ENCODE measurements around the gene NEK11. TPM values are rescaled to one million over a fixed set of nuclear protein-coding genes. Genes with fewer than 3 reads are reported as not detected.
A peak's percentile ranks its signal among the peaks of the same experiment; 100 is the strongest.

NEK11 gene
- total RNA-seq, 1 donor from 2014 or later: 6.2 TPM

DNA sequence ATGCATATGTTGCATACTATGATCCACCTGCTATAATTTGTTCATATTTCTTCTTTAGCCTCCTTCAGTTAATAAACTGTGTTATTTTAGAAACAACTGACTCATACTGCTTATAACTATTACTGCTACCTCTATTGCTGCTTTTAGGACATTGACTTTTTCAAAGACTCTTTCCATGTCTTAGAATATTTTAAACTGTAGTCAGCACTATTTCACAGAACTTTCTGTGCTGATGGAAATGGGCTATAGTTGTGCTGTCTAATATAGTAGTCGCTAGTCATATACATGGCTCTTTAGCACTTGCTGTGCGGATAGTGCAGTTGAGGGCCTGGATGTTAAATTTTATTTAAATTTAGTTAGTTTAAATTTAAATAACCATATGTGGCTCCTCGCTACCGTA, 55.6 kb downstream of the NEK11 start:
- Mint-ChIP-seq H3K4me1 (ENCODE audit: unreplicated experiment) (peaks cover 10% of the 10 kb centered on the region), H3K36me3 (ENCODE audit: unreplicated experiment) (no peaks in the 10 kb centered on the region), H3K27ac (ENCODE audit: unreplicated experiment) (no peak overlapping the region), H3K4me3 (ENCODE audit: unreplicated experiment) (no peak overlapping the region), H3K9me3 (ENCODE audit: unreplicated experiment) (no peaks in the 10 kb centered on the region), H3K27me3 (ENCODE audit: unreplicated experiment) (no peaks in the 10 kb centered on the region)
- TF ChIP-seq, protein P1, sequence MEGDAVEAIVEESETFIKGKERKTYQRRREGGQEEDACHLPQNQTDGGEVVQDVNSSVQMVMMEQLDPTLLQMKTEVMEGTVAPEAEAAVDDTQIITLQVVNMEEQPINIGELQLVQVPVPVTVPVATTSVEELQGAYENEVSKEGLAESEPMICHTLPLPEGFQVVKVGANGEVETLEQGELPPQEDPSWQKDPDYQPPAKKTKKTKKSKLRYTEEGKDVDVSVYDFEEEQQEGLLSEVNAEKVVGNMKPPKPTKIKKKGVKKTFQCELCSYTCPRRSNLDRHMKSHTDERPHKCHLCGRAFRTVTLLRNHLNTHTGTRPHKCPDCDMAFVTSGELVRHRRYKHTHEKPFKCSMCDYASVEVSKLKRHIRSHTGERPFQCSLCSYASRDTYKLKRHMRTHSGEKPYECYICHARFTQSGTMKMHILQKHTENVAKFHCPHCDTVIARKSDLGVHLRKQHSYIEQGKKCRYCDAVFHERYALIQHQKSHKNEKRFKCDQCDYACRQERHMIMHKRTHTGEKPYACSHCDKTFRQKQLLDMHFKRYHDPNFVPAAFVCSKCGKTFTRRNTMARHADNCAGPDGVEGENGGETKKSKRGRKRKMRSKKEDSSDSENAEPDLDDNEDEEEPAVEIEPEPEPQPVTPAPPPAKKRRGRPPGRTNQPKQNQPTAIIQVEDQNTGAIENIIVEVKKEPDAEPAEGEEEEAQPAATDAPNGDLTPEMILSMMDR (IDR thresholded peaks at IDR 0.05): no peak
- DNase-seq (ENCODE audit: extremely low spot score, unreplicated experiment): no peak

DNA sequence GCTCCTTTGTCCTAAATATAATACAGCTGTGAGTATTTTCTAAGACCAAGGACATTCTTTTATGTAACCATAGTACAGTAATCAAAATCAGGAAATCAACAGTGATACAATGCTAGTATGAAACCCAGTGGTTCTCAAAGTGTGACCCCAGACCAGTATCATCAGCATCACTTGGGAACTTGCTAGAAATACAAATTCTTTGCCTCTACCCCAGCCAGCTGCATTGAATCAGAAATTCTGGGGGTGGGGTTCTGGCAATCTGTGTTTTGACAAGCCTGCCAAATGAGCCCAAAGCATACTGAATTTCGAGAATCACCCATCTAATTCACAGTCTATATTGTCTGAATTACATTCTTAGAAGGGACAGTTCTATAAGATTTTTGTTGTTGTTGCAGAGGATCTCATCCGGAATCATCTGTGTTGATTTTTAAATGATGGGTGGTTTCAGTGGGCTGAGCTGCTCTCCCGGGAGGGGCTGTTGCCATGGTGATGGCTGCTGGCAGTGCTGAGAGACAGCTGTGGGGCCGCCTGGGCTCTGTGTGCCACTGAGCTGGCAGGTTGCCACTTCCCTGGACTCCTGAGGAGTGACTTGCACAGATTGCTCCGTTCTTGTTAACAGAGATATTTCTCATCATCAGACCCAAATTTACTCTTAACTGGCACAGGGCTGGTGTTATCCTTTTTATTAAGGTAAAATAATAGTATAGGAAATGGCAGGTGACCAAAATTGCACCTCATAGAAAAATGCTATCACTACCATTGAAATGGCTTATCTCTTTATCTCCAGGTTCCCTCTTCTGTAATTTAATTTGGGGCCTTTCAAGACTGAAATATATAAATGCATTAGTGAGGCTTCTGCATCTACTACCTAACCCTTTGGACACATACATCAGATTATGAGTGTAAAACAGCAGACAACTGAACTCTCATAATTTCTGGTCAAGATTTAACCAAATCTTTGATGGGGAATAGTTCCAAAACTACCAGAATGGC, 56.5 kb downstream of the NEK11 start:
- H3K27me3 Mint-ChIP-seq (ENCODE audit: unreplicated experiment): no peaks in the 10 kb centered on the region
- no peak overlapping the region for H3K4me3 Mint-ChIP-seq (ENCODE audit: unreplicated experiment)
- TF ChIP-seq, protein P1 (IDR thresholded peaks at IDR 0.05): no peak
- peak; percentile 91 for DNase-seq (ENCODE audit: extremely low spot score, unreplicated experiment)
- H3K4me1 Mint-ChIP-seq (ENCODE audit: unreplicated experiment): peaks cover 10% of the 10 kb centered on the region
- no peak overlapping the region for H3K27ac Mint-ChIP-seq (ENCODE audit: unreplicated experiment)
- H3K9me3 Mint-ChIP-seq (ENCODE audit: unreplicated experiment): no peaks in the 10 kb centered on the region
- H3K36me3 Mint-ChIP-seq (ENCODE audit: unreplicated experiment): no peaks in the 10 kb centered on the region

DNA sequence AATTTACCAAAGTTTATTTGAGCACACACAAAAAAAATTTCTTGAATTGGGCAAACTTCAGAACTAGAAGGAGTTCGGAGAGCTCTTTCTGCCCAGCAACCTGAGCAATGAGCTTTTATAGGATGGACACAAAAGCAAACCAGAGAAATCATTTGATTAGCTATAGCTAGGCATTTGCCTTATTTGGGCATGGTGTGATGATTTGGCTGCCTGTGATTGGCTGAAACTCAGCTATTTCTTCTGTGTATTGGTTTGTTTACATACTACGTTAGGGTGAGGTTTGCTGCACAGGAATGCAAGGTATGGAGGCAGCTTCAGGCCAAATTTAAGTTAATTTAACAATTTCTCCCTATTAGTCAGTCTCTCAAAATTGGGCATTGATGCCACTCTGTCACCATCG, 65.1 kb downstream of the NEK11 start:
- Mint-ChIP-seq H3K9me3 (ENCODE audit: unreplicated experiment) (no peaks in the 10 kb centered on the region), H3K4me3 (ENCODE audit: unreplicated experiment) (no peak overlapping the region), H3K4me1 (ENCODE audit: unreplicated experiment) (no peaks in the 10 kb centered on the region), H3K27ac (ENCODE audit: unreplicated experiment) (no peak overlapping the region), H3K27me3 (ENCODE audit: unreplicated experiment) (no peaks in the 10 kb centered on the region), H3K36me3 (ENCODE audit: unreplicated experiment) (no peaks in the 10 kb centered on the region)
- TF ChIP-seq, protein P1 (IDR thresholded peaks at IDR 0.05): no peak
- DNase-seq (ENCODE audit: extremely low spot score, unreplicated experiment): no peak

DNA sequence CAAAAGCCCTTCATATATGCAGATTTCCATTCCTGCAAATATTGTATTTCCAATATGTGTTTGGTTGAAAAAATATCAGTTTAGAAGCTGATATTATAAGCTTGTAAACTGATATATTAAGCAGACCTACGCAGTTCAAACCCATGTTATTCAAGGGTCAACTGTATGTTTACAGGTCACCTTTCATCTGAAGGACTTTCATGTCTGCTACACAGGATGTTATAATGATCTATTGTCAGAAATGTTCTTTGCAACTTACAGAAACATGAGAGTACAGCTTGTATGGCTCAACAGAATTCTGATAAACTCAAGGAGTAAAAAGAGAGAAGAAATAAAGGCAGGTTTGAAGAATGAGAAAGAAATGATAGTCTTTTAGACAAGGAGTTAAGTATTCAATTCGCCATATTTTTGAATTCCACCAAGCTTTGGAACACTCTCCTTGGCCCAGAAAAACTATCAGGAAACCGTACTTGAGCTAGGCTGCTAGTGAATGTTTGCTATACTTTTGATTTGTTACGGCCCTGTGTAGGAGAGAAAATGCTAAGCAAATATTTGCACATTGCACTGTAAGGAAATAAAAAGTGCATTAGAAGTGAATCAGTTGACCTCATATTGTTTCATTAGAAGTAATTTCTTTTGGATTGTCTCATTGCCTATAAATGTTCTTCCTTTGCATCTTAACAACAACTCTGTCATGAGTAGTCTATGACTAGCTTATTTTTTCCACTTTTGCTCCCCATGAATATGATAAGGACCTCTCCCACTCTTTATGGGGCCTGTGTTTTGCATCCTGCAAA, 81.2 kb downstream of the NEK11 start:
- Mint-ChIP-seq H3K4me1 (ENCODE audit: unreplicated experiment) (peaks cover 5% of the 10 kb centered on the region), H3K27ac (ENCODE audit: unreplicated experiment) (no peak overlapping the region), H3K4me3 (ENCODE audit: unreplicated experiment) (no peak overlapping the region), H3K9me3 (ENCODE audit: unreplicated experiment) (no peaks in the 10 kb centered on the region), H3K27me3 (ENCODE audit: unreplicated experiment) (no peaks in the 10 kb centered on the region), H3K36me3 (ENCODE audit: unreplicated experiment) (no peaks in the 10 kb centered on the region)
- TF ChIP-seq, protein P1 (IDR thresholded peaks at IDR 0.05): no peak
- no peak for DNase-seq (ENCODE audit: extremely low spot score, unreplicated experiment)

DNA sequence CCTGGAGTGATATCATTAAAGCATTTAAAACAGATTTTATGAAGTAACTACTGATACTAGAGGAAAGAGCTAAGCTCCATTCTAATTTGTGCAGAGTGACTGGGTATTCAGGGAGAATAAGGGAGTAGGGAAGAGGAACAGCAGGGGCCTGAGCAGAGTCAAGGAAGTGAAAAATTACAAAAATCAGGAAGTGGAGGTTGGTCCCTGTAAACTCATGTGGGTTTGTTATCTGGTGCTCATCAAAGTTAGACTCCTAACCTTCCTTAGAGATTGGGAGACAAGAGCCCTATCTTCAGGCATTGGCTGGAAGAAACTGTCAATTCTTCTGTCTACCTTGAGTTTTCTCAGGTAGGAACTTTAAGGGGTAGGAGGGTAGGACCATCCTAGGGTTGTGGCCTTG, 82.5 kb downstream of the NEK11 start:
- no peaks in the 10 kb centered on the region for H3K9me3 Mint-ChIP-seq (ENCODE audit: unreplicated experiment)
- peaks cover 5% of the 10 kb centered on the region for H3K4me1 Mint-ChIP-seq (ENCODE audit: unreplicated experiment)
- DNase-seq (ENCODE audit: extremely low spot score, unreplicated experiment): no peak
- H3K36me3 Mint-ChIP-seq (ENCODE audit: unreplicated experiment): no peaks in the 10 kb centered on the region
- no peaks in the 10 kb centered on the region for H3K27me3 Mint-ChIP-seq (ENCODE audit: unreplicated experiment)
- H3K4me3 Mint-ChIP-seq (ENCODE audit: unreplicated experiment): no peak overlapping the region
- TF ChIP-seq, protein P1 (IDR thresholded peaks at IDR 0.05): no peak
- H3K27ac Mint-ChIP-seq (ENCODE audit: unreplicated experiment): no peak overlapping the region

Data from osteocyte (in vitro differentiated cells).